GM12873 (cell line): ENCODE data around the gene PRR23E.

ENCODE experiments used
- TF ChIP-seq, protein P1 (sequence below): IDR thresholded peaks from 2 replicates; pipeline ENCODE4 v1.5.1; 2012; ENCODE audit warnings: low read depth, mild to moderate bottlenecking, moderate library complexity, low read length, control low read depth; ENCODE audit not compliant: insufficient read depth; ENCODE audit errors: missing control alignments

Gene PRR23E

DNA sequence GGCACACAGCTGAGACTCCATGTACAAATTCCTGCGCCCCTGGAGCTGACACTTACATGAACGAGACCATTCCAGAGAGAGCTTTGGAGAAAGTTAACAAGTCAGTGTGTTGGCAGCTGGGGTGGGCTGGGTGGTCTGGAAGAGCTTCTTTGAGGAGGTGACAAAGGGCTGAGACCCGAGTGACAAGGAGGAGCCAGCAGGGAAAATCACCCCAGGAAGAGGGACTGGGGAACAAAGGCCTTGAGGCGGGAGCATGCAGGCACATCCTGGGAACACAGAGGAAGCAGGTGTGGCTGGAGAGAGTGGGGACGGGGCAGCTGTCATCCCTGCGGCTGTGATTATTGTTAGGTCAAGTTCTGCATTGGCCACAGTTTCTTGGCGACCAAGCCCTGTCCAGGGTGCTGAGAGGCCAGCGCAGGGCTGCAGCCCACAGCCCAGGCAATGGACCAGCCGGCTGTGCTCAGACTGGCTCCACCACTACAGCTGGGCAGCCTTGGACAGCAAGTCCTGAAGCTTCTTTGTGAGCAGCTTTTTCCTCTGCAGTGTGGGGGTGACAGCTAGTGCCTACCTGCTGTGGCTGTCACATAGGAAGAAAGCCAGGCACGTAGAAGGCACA lies 34.2 kb upstream of the PRR23E start:
- TF ChIP-seq, protein P1, sequence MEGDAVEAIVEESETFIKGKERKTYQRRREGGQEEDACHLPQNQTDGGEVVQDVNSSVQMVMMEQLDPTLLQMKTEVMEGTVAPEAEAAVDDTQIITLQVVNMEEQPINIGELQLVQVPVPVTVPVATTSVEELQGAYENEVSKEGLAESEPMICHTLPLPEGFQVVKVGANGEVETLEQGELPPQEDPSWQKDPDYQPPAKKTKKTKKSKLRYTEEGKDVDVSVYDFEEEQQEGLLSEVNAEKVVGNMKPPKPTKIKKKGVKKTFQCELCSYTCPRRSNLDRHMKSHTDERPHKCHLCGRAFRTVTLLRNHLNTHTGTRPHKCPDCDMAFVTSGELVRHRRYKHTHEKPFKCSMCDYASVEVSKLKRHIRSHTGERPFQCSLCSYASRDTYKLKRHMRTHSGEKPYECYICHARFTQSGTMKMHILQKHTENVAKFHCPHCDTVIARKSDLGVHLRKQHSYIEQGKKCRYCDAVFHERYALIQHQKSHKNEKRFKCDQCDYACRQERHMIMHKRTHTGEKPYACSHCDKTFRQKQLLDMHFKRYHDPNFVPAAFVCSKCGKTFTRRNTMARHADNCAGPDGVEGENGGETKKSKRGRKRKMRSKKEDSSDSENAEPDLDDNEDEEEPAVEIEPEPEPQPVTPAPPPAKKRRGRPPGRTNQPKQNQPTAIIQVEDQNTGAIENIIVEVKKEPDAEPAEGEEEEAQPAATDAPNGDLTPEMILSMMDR = no peak

DNA sequence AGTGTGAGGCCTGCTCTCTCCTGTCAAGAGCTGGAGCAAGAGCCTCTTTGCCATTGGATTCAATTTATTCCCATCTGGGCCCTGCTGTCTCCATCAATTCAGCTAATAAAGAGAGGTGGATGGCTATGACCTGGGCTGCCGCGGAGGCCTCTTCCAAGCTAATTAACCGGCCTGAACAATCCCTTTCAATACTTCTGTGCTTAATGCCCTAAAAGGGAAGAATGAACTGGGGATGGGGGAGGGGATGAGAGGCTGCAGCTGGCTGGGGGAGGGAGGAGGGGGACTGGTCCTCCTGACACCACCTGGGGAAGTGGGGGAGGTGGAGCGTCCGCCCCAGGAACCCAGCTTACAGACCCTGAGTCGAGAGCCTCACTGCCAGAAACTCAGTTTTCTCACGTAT lies 33.4 kb upstream of the PRR23E start:
- TF ChIP-seq, protein P1 = no peak

GRCh38 chr3:127161236-127161635 lies 31.7 kb upstream of the PRR23E start:
- TF ChIP-seq, protein P1 = no peak

DNA sequence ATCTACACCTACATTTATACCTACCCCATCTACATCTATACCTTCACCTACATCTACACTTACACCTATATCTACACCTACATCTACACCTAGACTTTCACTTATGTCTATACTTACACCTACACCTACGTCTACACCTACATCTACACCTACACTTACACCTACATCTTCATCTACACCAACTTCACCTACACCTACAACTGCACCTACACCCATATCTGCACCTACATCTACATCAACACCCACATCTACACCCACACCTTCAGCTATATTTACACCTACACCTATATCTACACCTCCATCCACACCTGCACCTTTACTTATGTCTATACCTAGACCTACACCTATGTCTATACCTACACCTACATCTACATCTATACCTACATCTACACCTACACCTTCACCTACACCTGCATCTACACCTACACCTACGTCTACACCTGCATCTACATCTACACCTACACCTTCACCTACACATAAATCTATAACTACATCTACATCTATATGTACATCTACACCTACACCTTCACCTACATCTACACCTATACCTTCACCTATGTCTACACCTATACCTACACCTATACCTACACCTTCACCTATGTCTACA lies 30.9 kb upstream of the PRR23E start:
- TF ChIP-seq, protein P1 = no peak

- TF ChIP-seq, protein P1 = no peak
Measured at GRCh38 chr3:127162947-127163645, 29.8 kb upstream of the PRR23E start.

GRCh38 chr3:127164615-127165014 lies 28.3 kb upstream of the PRR23E start:
- TF ChIP-seq, protein P1 = no peak

- TF ChIP-seq, protein P1 = no peak
Measured at GRCh38 chr3:127165036-127165435, 27.9 kb upstream of the PRR23E start.
